Muscle of leg (tissue), 11 donors: ENCODE results near the gene NPS. TPM values are rescaled to one million over a fixed set of nuclear protein-coding genes. Genes with fewer than 3 reads are reported as not detected.

Experiments used
- DNase-seq: peaks from one replicate; pipeline ENCODE4 v3.0.0; 2013
- H3K27ac ChIP-seq: one replicate; pipeline ENCODE4 v1.5.1; 2013; ENCODE audit warnings: mild to moderate bottlenecking, low read length, control low read depth
- H3K27me3 ChIP-seq: one replicate; pipeline ENCODE4 v1.6.1; 2013; ENCODE audit warnings: low read length; ENCODE audit not compliant: control insufficient read depth, insufficient read depth
- H3K36me3 ChIP-seq: one replicate; pipeline ENCODE4 v1.6.1; 2013; ENCODE audit warnings: low read length; ENCODE audit not compliant: control insufficient read depth, insufficient read depth
- H3K4me1 ChIP-seq: one replicate; pipeline ENCODE4 v1.6.1; 2013; ENCODE audit warnings: low read length; ENCODE audit not compliant: control insufficient read depth, insufficient read depth
- H3K4me3 ChIP-seq: one replicate; pipeline ENCODE4 v1.5.1; 2013; ENCODE audit warnings: low read length, control low read depth
- H3K9me3 ChIP-seq: replicated peaks from 2 replicates; pipeline ENCODE4 v1.6.1; 2013; ENCODE audit warnings: low read depth, low read length; ENCODE audit not compliant: control insufficient read depth
- WGBS: methylation state at CpG from one replicate; pipeline ENCODE4 v1.1.5; 2013; ENCODE audit warnings: missing lambda C conversion rate; ENCODE audit not compliant: insufficient coverage; 5-methylcytosine and 5-hydroxymethylcytosine counted together
- polyA plus RNA-seq, 8 donors: library from polyadenylated mRNA; unstranded; fragments of 120-200 nt; gene quantifications; one replicate each; pipeline versions ENCODE4 v1.2.1 to v1.2.3, GENCODE V29; 2013; ENCODE audit warnings: inconsistent platforms in 1 of 8, low replicate concordance in 1 of 8; ENCODE audit not compliant: insufficient read length in 8 of 8, insufficient read depth in 1 of 8
- total RNA-seq: library from RNA; stranded (reverse); fragments of 120-200 nt; gene quantifications from one replicate; pipeline ENCODE4 v1.2.4, GENCODE V29; 2013

Gene NPS
- total and polyA plus RNA-seq, 9 donors = not detected

- peaks cover 4% of the 10 kb centered on the region for H3K4me1 ChIP-seq
These were observed 21.2 kb upstream of the NPS start for GRCh38 chr10:127527891-127528290.

GRCh38 chr10:127532193-127532592 lies 16.9 kb upstream of the NPS start:
- no peak for DNase-seq
- Histone ChIP-seq H3K27ac (no peak overlapping the region), H3K36me3 (no peaks in the 10 kb centered on the region), H3K4me3 (no peak overlapping the region), H3K4me1 (peaks cover 4% of the 10 kb centered on the region), H3K9me3 (no peaks in the 10 kb centered on the region), H3K27me3 (peaks cover 4% of the 10 kb centered on the region)
- WGBS = 71% methylated on average over 4 of the region's 6 CpGs

More at GRCh38 chr10:127527891-127528290, 21.2 kb upstream of the NPS start:
- H3K27ac ChIP-seq = no peak overlapping the region
- H3K4me3 ChIP-seq = no peak overlapping the region
- no peaks in the 10 kb centered on the region for H3K27me3 ChIP-seq
- 5% methylated on average over 4 of the region's 8 CpGs for WGBS
- no peaks in the 10 kb centered on the region for H3K36me3 ChIP-seq
- no peaks in the 10 kb centered on the region for H3K9me3 ChIP-seq
- DNase-seq = peak; percentile 64

DNA sequence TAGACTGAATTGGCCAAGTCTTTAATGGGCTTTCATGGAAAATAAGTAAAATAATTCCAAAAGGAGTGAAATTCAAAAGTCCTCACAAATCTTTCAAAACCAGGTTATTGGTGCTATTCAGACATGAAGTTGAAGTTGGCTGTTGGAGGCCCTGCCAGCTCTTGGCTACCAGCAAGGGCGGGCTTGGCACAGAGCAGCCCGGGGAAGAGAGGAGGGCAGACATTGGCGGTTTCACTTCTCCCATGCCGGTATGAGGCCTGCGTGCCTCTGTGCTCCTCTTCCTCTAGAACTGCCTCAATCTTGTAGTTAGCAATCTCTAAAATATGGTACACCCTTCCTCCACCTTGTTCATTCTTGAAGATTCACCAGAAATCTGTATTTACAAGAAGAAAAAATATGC lies 16.4 kb upstream of the NPS start:
- H3K27me3 ChIP-seq = peaks cover 7% of the 10 kb centered on the region
- H3K4me3 ChIP-seq = no peak overlapping the region
- H3K4me1 ChIP-seq = peaks cover 4% of the 10 kb centered on the region
- WGBS = 100% methylated on average over 1 of the region's 5 CpGs
- no peak for DNase-seq
- no peaks in the 10 kb centered on the region for H3K36me3 ChIP-seq
- H3K9me3 ChIP-seq = no peaks in the 10 kb centered on the region
- no peak overlapping the region for H3K27ac ChIP-seq

DNA sequence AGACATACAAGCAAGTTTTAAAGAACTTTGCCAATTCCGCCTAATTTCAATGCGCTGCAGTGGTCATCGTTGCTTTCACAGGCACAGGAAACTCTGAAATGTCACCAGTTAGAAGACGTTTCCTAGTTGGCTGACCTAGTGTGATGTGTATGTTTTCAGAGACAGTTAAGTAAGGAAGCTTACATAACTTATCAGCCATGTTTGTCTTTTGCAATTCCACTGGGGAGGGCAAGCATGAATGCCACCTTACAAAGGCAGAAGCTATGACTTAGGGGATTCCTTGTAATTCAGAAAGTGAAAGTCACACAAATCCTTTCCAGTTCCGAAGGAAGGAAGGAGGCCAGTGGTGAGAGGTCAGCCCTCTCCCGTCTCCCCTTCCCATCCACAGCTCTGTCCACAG lies 15.0 kb upstream of the NPS start:
- H3K36me3 ChIP-seq = no peaks in the 10 kb centered on the region
- no peak overlapping the region for H3K27ac ChIP-seq
- H3K9me3 ChIP-seq = no peaks in the 10 kb centered on the region
- WGBS = 100% methylated on average over 1 of the region's 6 CpGs
- peaks cover 2% of the 10 kb centered on the region for H3K4me1 ChIP-seq
- DNase-seq = no peak
- no peak overlapping the region for H3K4me3 ChIP-seq
- peaks cover 7% of the 10 kb centered on the region for H3K27me3 ChIP-seq

DNA sequence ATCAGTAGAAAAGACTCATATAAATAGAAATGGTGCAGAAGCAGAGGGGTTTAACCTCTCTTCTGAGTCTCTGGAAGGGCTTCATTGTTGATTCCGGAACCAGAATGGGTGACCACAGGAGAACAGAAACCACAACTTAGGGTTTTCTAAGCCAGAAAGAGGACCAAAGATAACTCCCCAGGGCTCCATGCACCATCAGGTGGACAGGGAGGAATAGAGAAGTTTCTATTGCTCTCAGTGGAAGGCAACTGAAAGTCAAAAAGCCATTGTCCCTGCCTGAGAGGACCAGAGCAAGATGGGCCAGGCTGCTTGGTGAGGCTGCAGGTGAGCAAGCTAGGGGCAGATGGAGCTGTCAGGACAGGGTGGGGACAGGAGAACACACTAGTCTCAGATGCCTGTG lies 14.6 kb upstream of the NPS start:
- Histone ChIP-seq H3K4me3 (no peak overlapping the region), H3K36me3 (no peaks in the 10 kb centered on the region), H3K27ac (no peak overlapping the region), H3K27me3 (peaks cover 7% of the 10 kb centered on the region), H3K9me3 (no peaks in the 10 kb centered on the region), H3K4me1 (peaks cover 2% of the 10 kb centered on the region)
- no CpG with 5 or more reads among the region's 1 CpG for WGBS
- DNase-seq = no peak

DNA sequence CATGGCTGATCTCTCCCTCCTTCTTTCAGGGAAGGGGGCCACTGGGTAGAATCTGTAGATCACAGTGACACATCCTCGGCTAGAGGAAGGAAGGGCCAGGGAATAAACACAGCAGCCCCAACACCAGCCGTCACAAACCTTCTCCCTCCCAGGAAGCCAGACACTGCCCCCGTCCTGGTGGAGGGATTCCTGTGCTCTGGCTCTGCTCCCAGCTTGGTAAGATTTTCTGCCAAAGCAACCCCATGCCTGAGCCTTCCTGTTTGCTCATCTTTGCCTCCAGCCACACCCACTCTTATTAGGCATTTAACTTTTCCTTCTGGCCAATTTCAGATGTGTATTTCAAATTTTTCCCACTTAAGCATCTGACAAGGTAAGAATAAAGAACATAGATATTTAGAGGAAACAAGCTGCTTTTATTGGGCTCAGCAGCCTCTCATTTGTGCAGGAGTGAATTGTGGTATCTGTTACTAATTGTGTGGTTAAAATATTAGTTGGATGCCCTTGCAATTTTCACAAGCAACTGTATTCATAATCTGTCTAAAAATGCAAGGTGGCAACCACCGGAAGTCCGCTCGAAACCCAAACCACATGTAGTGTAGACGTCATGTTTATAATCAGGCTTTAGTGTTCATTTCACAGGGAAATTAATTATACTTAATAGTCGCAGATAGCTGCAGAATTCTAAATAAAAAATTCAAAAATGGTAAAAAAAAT lies 13.2 kb upstream of the NPS start:
- Histone ChIP-seq H3K4me3 (no peak overlapping the region), H3K27me3 (peaks cover 7% of the 10 kb centered on the region), H3K4me1 (no peaks in the 10 kb centered on the region), H3K36me3 (no peaks in the 10 kb centered on the region), H3K9me3 (no peaks in the 10 kb centered on the region), H3K27ac (no peak overlapping the region)
- WGBS = 18% methylated on average over 2 of the region's 8 CpGs
- DNase-seq = no peak

DNA sequence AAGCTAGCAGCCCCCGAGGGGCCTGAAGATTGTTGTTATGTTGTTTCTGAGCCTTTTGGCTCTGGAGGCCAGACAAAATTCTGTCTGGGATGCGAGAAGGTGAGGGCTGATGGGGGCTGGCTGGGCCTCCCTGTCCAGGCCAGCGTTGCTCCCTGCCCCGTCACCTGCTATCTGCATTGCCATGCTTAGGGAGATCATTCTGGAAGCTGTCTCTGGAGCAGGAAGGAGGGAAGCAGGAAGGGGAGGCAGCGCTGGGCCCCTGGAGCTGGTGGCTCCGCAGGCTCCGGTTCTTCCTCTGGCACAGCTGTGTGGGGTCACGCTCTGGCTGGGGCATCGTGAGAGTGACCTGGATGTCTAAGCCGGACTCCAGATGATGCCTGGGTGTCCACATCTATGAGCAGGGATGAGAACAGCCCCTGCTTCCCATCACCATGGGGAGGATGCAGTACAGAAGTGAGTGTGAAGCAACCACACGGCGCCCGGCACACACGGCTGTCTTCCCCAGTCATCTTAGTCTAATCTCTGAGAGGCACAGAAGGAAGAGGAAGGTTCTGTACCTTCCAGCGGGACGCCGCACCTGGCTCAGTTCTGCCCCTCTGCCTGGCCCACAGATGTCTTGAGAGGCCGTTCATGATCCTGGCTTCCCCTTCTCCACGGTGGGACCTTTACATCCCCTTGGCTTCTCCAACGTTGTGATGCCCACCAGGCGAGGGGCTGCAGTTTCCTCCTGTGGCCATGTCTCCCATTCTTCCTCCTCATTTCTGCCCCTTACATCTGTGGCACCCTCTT lies 11.9 kb upstream of the NPS start:
- WGBS = 82% methylated on average over 15 of the region's 21 CpGs
- Histone ChIP-seq H3K27me3 (peaks cover 7% of the 10 kb centered on the region), H3K9me3 (no peaks in the 10 kb centered on the region), H3K4me3 (no peak overlapping the region), H3K27ac (no peak overlapping the region), H3K4me1 (no peaks in the 10 kb centered on the region), H3K36me3 (no peaks in the 10 kb centered on the region)
- DNase-seq = no peak

DNA sequence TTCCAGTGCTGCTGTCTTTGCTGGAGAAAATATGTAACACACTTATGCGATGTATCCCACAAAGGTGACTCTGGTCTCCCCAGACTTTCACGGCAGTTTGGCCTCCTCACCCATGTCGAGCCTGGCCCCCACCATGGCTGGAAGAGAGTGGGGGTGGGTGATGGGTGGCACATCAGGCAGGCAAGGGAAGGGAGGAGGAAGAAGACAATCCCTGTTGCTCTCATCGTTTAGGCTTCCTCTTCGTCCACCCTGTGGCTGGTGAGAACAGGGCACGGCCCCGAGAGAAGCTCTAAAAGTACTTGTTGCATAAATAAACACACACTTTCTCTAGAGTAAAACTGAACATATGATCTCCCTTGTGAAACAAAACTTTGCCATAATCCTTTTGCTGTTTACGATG lies 11.2 kb upstream of the NPS start:
- H3K36me3 ChIP-seq = no peaks in the 10 kb centered on the region
- H3K9me3 ChIP-seq = no peaks in the 10 kb centered on the region
- WGBS = 93% methylated on average over 5 of the region's 8 CpGs
- no peak overlapping the region for H3K27ac ChIP-seq
- peaks cover 7% of the 10 kb centered on the region for H3K27me3 ChIP-seq
- DNase-seq = no peak
- no peaks in the 10 kb centered on the region for H3K4me1 ChIP-seq
- no peak overlapping the region for H3K4me3 ChIP-seq

GRCh38 chr10:127548022-127548421 lies 1.1 kb upstream of the NPS start:
- Histone ChIP-seq H3K4me1 (no peaks in the 10 kb centered on the region), H3K9me3 (peaks cover 2% of the 10 kb centered on the region), H3K27ac (no peak overlapping the region), H3K27me3 (no peaks in the 10 kb centered on the region), H3K4me3 (no peak overlapping the region), H3K36me3 (no peaks in the 10 kb centered on the region)
- no peak for DNase-seq
- 76% methylated on average over 3 of the region's 3 CpGs for WGBS

DNA sequence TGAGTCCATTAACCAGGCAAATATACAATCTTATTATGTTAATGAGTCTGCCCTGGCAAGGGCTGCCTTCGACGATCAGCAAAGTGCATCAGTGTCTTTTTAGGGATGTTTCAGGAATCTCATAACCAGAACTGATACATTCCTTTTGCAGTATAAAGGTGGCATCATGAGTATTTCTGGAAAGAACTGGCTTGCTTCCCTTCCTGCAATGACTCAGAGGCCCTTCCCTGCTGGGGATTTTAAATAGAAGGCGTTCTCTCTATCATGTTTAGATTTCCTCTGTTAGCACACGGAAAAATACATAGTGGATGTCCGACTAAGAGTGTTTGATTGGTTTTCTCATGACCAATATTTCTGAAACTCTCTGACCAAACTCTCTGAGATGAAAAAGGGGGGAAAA lies 1.8 kb downstream of the NPS start:
- no peaks in the 10 kb centered on the region for H3K4me1 ChIP-seq
- H3K4me3 ChIP-seq = no peak overlapping the region
- WGBS = no CpG with 5 or more reads among the region's 5 CpGs
- H3K27ac ChIP-seq = no peak overlapping the region
- no peak for DNase-seq
- H3K9me3 ChIP-seq = no peaks in the 10 kb centered on the region
- H3K27me3 ChIP-seq = no peaks in the 10 kb centered on the region
- no peaks in the 10 kb centered on the region for H3K36me3 ChIP-seq
